Measurements from ENCODE around the gene MAP2K7.

MAP2K7 gene

DNA sequence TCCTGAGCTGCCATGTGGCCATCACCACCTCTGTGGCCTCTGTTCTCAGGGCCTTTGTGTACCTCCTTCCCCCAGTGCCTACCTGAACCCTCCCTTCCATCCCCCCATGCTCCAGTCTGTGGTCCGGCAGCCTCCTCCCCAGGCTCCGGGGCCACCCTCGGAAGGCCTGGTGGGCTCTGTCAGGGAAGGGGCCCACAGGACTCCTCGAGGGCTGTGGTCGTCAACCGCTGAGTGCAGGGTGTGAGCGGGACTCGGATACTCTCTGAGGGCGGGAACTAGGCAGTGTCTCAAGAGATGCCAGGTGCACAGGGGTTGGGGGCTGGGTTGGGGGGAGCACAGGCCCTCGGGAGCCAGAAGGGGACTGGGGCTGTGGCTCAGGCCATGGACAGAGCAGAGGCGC lies 3.9 kb downstream of the MAP2K7 start:
- no peak for ATAC-seq
- no peak for TF ChIP-seq TSHZ2 (CRISPR knock-in tag; IDR thresholded peaks at IDR 0.05)
- TF ChIP-seq OSR1 (CRISPR knock-in tag; IDR thresholded peaks at IDR 0.05) = no peak
- TF ChIP-seq ZFP30 (CRISPR knock-in tag; IDR thresholded peaks at IDR 0.05) = no peak
- TF ChIP-seq, protein P1, sequence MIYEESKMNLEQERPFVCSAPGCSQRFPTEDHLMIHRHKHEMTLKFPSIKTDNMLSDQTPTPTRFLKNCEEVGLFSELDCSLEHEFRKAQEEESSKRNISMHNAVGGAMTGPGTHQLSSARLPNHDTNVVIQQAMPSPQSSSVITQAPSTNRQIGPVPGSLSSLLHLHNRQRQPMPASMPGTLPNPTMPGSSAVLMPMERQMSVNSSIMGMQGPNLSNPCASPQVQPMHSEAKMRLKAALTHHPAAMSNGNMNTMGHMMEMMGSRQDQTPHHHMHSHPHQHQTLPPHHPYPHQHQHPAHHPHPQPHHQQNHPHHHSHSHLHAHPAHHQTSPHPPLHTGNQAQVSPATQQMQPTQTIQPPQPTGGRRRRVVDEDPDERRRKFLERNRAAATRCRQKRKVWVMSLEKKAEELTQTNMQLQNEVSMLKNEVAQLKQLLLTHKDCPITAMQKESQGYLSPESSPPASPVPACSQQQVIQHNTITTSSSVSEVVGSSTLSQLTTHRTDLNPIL (CRISPR knock-in tag; IDR thresholded peaks at IDR 0.05; ENCODE audit: low read depth) = no peak
- no peak for TF ChIP-seq CSDC2 (CRISPR knock-in tag; IDR thresholded peaks at IDR 0.05)
- no peak for TF ChIP-seq RARB (CRISPR knock-in tag; IDR thresholded peaks at IDR 0.05)
- no peak for TF ChIP-seq ARNTL (CRISPR knock-in tag; IDR thresholded peaks at IDR 0.05; ENCODE audit: borderline replicate concordance, low read depth)

DNA sequence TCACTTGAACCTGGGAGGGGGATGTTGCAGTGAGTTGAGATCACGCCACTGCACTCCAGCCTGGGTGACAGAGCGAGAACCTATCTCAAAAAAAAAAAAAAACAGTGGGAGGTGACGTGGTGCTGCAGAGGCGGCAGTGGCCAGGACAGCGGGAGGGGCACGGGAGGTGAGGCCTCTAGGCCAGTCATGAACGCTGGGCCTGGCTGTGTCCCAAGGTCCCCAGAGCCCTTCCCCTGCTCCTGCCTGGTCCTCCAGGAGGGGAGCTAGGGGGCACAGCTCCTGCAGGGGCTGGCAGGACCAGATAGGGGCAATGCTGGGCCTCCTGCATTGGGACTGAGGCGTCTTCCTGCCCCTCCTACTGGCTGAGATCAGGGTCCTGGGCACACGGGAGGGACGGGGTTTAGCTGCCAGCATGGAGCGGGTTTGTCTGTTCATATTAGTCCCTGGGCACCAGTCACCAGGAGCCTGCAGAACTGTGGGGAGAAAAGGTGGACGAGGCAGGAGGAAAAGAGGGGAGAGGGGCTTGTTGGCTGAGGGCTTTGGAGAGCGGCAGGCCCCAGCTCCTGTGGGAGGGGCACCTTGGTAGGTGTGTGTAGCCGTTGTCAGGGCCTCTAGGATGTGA lies 4.5 kb downstream of the MAP2K7 start:
- TF ChIP-seq OSR1 (CRISPR knock-in tag; IDR thresholded peaks at IDR 0.05) = no peak
- ATAC-seq = no peak

GRCh38 chr19:7908742-7909461 lies 5.2 kb downstream of the MAP2K7 start:
- ATAC-seq = no peak
- TF ChIP-seq TCF4 (CRISPR knock-in tag; IDR thresholded peaks at IDR 0.05; ENCODE audit: borderline replicate concordance) = no peak
- no peak for TF ChIP-seq ZNF70 (CRISPR knock-in tag; IDR thresholded peaks at IDR 0.05)
- TF ChIP-seq ESRRG (CRISPR knock-in tag; IDR thresholded peaks at IDR 0.05) = no peak
- TF ChIP-seq, protein P1 (CRISPR knock-in tag; IDR thresholded peaks at IDR 0.05; ENCODE audit: low read depth) = no peak
- TF ChIP-seq, protein P2, sequence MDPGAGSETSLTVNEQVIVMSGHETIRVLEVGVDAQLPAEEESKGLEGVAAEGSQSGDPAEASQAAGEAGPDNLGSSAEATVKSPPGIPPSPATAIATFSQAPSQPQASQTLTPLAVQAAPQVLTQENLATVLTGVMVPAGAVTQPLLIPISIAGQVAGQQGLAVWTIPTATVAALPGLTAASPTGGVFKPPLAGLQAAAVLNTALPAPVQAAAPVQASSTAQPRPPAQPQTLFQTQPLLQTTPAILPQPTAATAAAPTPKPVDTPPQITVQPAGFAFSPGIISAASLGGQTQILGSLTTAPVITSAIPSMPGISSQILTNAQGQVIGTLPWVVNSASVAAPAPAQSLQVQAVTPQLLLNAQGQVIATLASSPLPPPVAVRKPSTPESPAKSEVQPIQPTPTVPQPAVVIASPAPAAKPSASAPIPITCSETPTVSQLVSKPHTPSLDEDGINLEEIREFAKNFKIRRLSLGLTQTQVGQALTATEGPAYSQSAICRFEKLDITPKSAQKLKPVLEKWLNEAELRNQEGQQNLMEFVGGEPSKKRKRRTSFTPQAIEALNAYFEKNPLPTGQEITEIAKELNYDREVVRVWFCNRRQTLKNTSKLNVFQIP (CRISPR knock-in tag; IDR thresholded peaks at IDR 0.05; ENCODE audit: borderline replicate concordance, low read depth) = no peak
- no peak for TF ChIP-seq GLIS3 (CRISPR knock-in tag; IDR thresholded peaks at IDR 0.05)
- TF ChIP-seq ZC3H10 (CRISPR knock-in tag; IDR thresholded peaks at IDR 0.05) = no peak
- no peak for TF ChIP-seq PPARA (CRISPR knock-in tag; IDR thresholded peaks at IDR 0.05; ENCODE audit: borderline replicate concordance)
- no peak for TF ChIP-seq ZNF565 (CRISPR knock-in tag; conservative IDR thresholded peaks at IDR 0.05; ENCODE audit: low read depth)
- TF ChIP-seq, protein P3, sequence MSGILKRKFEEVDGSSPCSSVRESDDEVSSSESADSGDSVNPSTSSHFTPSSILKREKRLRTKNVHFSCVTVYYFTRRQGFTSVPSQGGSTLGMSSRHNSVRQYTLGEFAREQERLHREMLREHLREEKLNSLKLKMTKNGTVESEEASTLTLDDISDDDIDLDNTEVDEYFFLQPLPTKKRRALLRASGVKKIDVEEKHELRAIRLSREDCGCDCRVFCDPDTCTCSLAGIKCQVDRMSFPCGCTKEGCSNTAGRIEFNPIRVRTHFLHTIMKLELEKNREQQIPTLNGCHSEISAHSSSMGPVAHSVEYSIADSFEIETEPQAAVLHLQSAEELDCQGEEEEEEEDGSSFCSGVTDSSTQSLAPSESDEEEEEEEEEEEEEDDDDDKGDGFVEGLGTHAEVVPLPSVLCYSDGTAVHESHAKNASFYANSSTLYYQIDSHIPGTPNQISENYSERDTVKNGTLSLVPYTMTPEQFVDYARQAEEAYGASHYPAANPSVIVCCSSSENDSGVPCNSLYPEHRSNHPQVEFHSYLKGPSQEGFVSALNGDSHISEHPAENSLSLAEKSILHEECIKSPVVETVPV (CRISPR knock-in tag; IDR thresholded peaks at IDR 0.05) = no peak
- no peak for TF ChIP-seq BACH2 (CRISPR knock-in tag; IDR thresholded peaks at IDR 0.05; ENCODE audit: borderline replicate concordance)
- TF ChIP-seq OSR1 (CRISPR knock-in tag; IDR thresholded peaks at IDR 0.05) = no peak
- TF ChIP-seq, protein P4, sequence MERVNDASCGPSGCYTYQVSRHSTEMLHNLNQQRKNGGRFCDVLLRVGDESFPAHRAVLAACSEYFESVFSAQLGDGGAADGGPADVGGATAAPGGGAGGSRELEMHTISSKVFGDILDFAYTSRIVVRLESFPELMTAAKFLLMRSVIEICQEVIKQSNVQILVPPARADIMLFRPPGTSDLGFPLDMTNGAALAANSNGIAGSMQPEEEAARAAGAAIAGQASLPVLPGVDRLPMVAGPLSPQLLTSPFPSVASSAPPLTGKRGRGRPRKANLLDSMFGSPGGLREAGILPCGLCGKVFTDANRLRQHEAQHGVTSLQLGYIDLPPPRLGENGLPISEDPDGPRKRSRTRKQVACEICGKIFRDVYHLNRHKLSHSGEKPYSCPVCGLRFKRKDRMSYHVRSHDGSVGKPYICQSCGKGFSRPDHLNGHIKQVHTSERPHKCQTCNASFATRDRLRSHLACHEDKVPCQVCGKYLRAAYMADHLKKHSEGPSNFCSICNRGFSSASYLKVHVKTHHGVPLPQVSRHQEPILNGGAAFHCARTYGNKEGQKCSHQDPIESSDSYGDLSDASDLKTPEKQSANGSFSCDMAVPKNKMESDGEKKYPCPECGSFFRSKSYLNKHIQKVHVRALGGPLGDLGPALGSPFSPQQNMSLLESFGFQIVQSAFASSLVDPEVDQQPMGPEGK (CRISPR knock-in tag; IDR thresholded peaks at IDR 0.05; ENCODE audit: borderline replicate concordance) = no peak
- TF ChIP-seq TSHZ2 (CRISPR knock-in tag; IDR thresholded peaks at IDR 0.05) = no peak
- no peak for TF ChIP-seq ARNTL (CRISPR knock-in tag; IDR thresholded peaks at IDR 0.05; ENCODE audit: borderline replicate concordance, low read depth)
- TF ChIP-seq TOX (CRISPR knock-in tag; IDR thresholded peaks at IDR 0.05; ENCODE audit: borderline replicate concordance) = no peak
